Osteocyte (in vitro differentiated cells): ENCODE data around the gene IL22RA1. TPM values are rescaled to one million over a fixed set of nuclear protein-coding genes. Genes with fewer than 3 reads are reported as not detected.

Source experiments
- DNase-seq: peaks from one replicate; pipeline ENCODE4 v3.0.0; 2021; ENCODE audit warnings: mixed read lengths; ENCODE audit not compliant: unreplicated experiment; ENCODE audit errors: extremely low spot score
- H3K27ac Mint-ChIP-seq: one replicate; pipeline ENCODE4 v1.8.0; 2021; ENCODE audit warnings: mild to moderate bottlenecking, mixed read lengths; ENCODE audit not compliant: unreplicated experiment
- H3K27me3 Mint-ChIP-seq: one replicate; pipeline ENCODE4 v1.8.0; 2021; ENCODE audit warnings: mixed read lengths; ENCODE audit not compliant: unreplicated experiment
- H3K36me3 Mint-ChIP-seq: one replicate; pipeline ENCODE4 v1.8.0; 2021; ENCODE audit warnings: mixed read lengths; ENCODE audit not compliant: unreplicated experiment
- H3K4me1 Mint-ChIP-seq: one replicate; pipeline ENCODE4 v1.8.0; 2021; ENCODE audit warnings: mixed read lengths; ENCODE audit not compliant: unreplicated experiment
- H3K4me3 Mint-ChIP-seq: one replicate; pipeline ENCODE4 v1.8.0; 2021; ENCODE audit warnings: mild to moderate bottlenecking, moderate library complexity, mixed read lengths; ENCODE audit not compliant: unreplicated experiment
- H3K9me3 Mint-ChIP-seq: one replicate; pipeline ENCODE4 v1.8.0; 2021; ENCODE audit warnings: mixed read lengths; ENCODE audit not compliant: unreplicated experiment
- CTCF ChIP-seq: fragments of 200-600 bp; sonication (generic); IDR thresholded peaks from 2 replicates; pipeline ENCODE4 v1.5.0; 2021; ENCODE audit warnings: antibody characterized with exemption, mild to moderate bottlenecking, moderate library complexity
- total RNA-seq: library from RNA; stranded (reverse); gene quantifications from 2 replicates; pipeline ENCODE4 v1.2.1, GENCODE V29; 2021

Gene IL22RA1
- total RNA-seq, 1 donor from 2014 or later = not detected

GRCh38 chr1:24127801-24128363 is 15.1 kb downstream of the IL22RA1 start:
- H3K27me3 Mint-ChIP-seq = peaks cover 18% of the 10 kb centered on the region
- no peak overlapping the region for H3K4me3 Mint-ChIP-seq
- H3K36me3 Mint-ChIP-seq = no peaks in the 10 kb centered on the region
- DNase-seq = no peak
- TF ChIP-seq CTCF = no peak
- H3K4me1 Mint-ChIP-seq = no peaks in the 10 kb centered on the region
- no peak overlapping the region for H3K27ac Mint-ChIP-seq
- peaks cover 10% of the 10 kb centered on the region for H3K9me3 Mint-ChIP-seq

- H3K36me3 Mint-ChIP-seq = no peaks in the 10 kb centered on the region
- H3K27me3 Mint-ChIP-seq = peaks cover 16% of the 10 kb centered on the region
- no peak overlapping the region for H3K27ac Mint-ChIP-seq
- peaks cover 10% of the 10 kb centered on the region for H3K9me3 Mint-ChIP-seq
- no peak for TF ChIP-seq CTCF
- no peaks in the 10 kb centered on the region for H3K4me1 Mint-ChIP-seq
- H3K4me3 Mint-ChIP-seq = no peak overlapping the region
- DNase-seq = no peak
Observed at GRCh38 chr1:24127134-24127800, 15.7 kb downstream of the IL22RA1 start.

GRCh38 chr1:24126672-24127023 is 16.3 kb downstream of the IL22RA1 start:
- DNase-seq = no peak
- no peaks in the 10 kb centered on the region for H3K4me1 Mint-ChIP-seq
- no peak for TF ChIP-seq CTCF
- peaks cover 13% of the 10 kb centered on the region for H3K27me3 Mint-ChIP-seq
- H3K36me3 Mint-ChIP-seq = no peaks in the 10 kb centered on the region
- H3K9me3 Mint-ChIP-seq = peaks cover 9% of the 10 kb centered on the region
- no peak overlapping the region for H3K27ac Mint-ChIP-seq
- no peak overlapping the region for H3K4me3 Mint-ChIP-seq

GRCh38 chr1:24126018-24126671 is 16.8 kb downstream of the IL22RA1 start:
- Mint-ChIP-seq H3K27me3 (peaks cover 11% of the 10 kb centered on the region), H3K4me1 (no peaks in the 10 kb centered on the region), H3K36me3 (no peaks in the 10 kb centered on the region), H3K9me3 (peaks cover 3% of the 10 kb centered on the region), H3K4me3 (no peak overlapping the region), H3K27ac (no peak overlapping the region)
- no peak for TF ChIP-seq CTCF
- DNase-seq = no peak

GRCh38 chr1:24125456-24125855 is 17.5 kb downstream of the IL22RA1 start:
- Mint-ChIP-seq H3K4me1 (peaks cover under 1% of the 10 kb centered on the region), H3K27ac (no peak overlapping the region), H3K36me3 (no peaks in the 10 kb centered on the region), H3K4me3 (no peak overlapping the region), H3K27me3 (peaks cover 11% of the 10 kb centered on the region), H3K9me3 (no peaks in the 10 kb centered on the region)
- no peak for TF ChIP-seq CTCF
- DNase-seq = no peak
